NT2/D1 (cell line): ENCODE measurements around the gene CHRNB1.

Experiments
- SUZ12 ChIP-seq: IDR thresholded peaks from 2 replicates; pipeline ENCODE4 v1.6.1; 2011; ENCODE audit not compliant: insufficient read length, insufficient read depth; ENCODE audit errors: extremely low read depth
- YY1 ChIP-seq: IDR thresholded peaks from 2 replicates; pipeline ENCODE4 v1.6.1; 2011; ENCODE audit not compliant: insufficient read length, insufficient read depth
- ZNF274 ChIP-seq: IDR thresholded peaks from 2 replicates; pipeline ENCODE4 v1.6.1; 2011; ENCODE audit warnings: mild to moderate bottlenecking, low read depth, low read length

DNA sequence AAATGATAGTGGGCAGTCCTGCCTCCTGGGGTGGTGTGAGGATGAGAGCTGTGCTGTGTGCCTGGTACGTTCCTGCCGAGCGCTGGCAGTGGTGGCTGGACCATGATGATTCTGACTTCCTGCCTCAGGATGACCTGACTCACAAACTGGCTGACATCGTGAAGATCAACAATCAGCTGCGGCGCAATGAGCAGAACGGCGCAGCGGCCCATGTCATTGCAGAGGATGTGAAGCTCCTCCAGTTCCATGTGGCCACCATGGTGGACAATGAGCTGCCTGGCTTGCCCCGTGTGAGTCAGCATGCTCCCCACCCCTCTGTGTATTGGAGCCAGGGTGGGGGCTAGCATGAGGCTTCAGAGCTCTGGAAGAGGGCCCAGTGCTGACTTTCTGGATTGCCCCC, 52.4 kb downstream of the CHRNB1 start:
- TF ChIP-seq YY1 = no peak
- TF ChIP-seq SUZ12 = no peak
- no peak for TF ChIP-seq ZNF274
